GM23338 (cell line): ENCODE data around the gene LRP1B. TPM values are rescaled to one million over a fixed set of nuclear protein-coding genes. Genes with fewer than 3 reads are reported as not detected.

ENCODE experiments used
- ATAC-seq: fragments of 200-7000 bp; cut with Tn5 transposase; 3 replicates; pipeline ENCODE4 v1.9.1; 2020
- DNase-seq: peaks from one replicate; pipeline ENCODE4 v3.0.0-alpha.2; 2015; ENCODE audit warnings: low spot score
- H2AFZ ChIP-seq: fragments of 200-600 bp; sonication (generic); 2 replicates; pipeline ENCODE4 v1.8.0; 2016; ENCODE audit warnings: antibody characterized with exemption, mild to moderate bottlenecking, moderate library complexity
- H3F3A ChIP-seq: fragments of 200-600 bp; sonication (generic); replicated peaks from 2 replicates; pipeline ENCODE4 v1.8.0; 2017; ENCODE audit warnings: antibody characterized with exemption, mixed run types, low read depth
- H3K27ac ChIP-seq: fragments of 200-600 bp; sonication (generic); 2 replicates; pipeline ENCODE4 v1.6.1; 2016; ENCODE audit warnings: low read depth
- H3K27me3 ChIP-seq: fragments of 200-600 bp; sonication (generic); 2 replicates; pipeline ENCODE4 v1.8.0; 2016; ENCODE audit warnings: mild to moderate bottlenecking, mixed run types, moderate library complexity; ENCODE audit not compliant: insufficient read depth
- H3K36me3 ChIP-seq: fragments of 200-600 bp; sonication (generic); 2 replicates; pipeline ENCODE4 v1.8.0; 2016; ENCODE audit warnings: mild to moderate bottlenecking; ENCODE audit not compliant: insufficient read depth
- H3K4me1 ChIP-seq: fragments of 200-600 bp; sonication (generic); 2 replicates; pipeline ENCODE4 v1.8.0; 2016; ENCODE audit warnings: mild to moderate bottlenecking, moderate library complexity; ENCODE audit not compliant: insufficient read depth
- H3K4me2 ChIP-seq: fragments of 200-600 bp; sonication (generic); 2 replicates; pipeline ENCODE4 v1.7.1; 2017; ENCODE audit warnings: mixed run types
- H3K4me3 ChIP-seq: fragments of 200-600 bp; sonication (generic); 2 replicates; pipeline ENCODE4 v1.6.1; 2016; ENCODE audit warnings: mixed run types
- H3K79me2 ChIP-seq: fragments of 200-600 bp; sonication (generic); replicated peaks from 2 replicates; pipeline ENCODE4 v1.8.0; 2017; ENCODE audit warnings: mild to moderate bottlenecking; ENCODE audit not compliant: insufficient read depth
- H3K9me2 ChIP-seq: fragments of 200-600 bp; sonication (generic); 2 replicates; pipeline ENCODE4 v1.8.0; 2017; ENCODE audit not compliant: insufficient read depth
- H4K20me1 ChIP-seq: fragments of 200-600 bp; sonication (generic); replicated peaks from 2 replicates; pipeline ENCODE4 v1.8.0; 2017; ENCODE audit warnings: mild to moderate bottlenecking; ENCODE audit not compliant: insufficient read depth
- H3K27ac Mint-ChIP-seq: 2 replicates; pipeline ENCODE4 v1.8.0; 2020; ENCODE audit warnings: inconsistent platforms, mild to moderate bottlenecking, moderate library complexity, mixed read lengths
- H3K27me3 Mint-ChIP-seq: 3 replicates; pipeline ENCODE4 v1.8.0; 2022; ENCODE audit warnings: low read depth, mild to moderate bottlenecking, moderate library complexity, mixed read lengths, inconsistent platforms; ENCODE audit not compliant: insufficient read depth, poor library complexity
- H3K36me3 Mint-ChIP-seq: 3 replicates; pipeline ENCODE4 v1.8.0; 2021; ENCODE audit warnings: low read depth, mild to moderate bottlenecking, inconsistent platforms, moderate library complexity, mixed read lengths
- H3K4me1 Mint-ChIP-seq: 3 replicates; pipeline ENCODE4 v1.8.0; 2020; ENCODE audit warnings: mild to moderate bottlenecking, inconsistent platforms, mixed read lengths
- H3K4me3 Mint-ChIP-seq: 3 replicates; pipeline ENCODE4 v1.8.0; 2021; ENCODE audit warnings: moderate library complexity, mild to moderate bottlenecking, inconsistent platforms, mixed read lengths
- H3K9me3 Mint-ChIP-seq: 3 replicates; pipeline ENCODE4 v1.8.0; 2020; ENCODE audit warnings: moderate library complexity, mild to moderate bottlenecking, inconsistent platforms, mixed read lengths
- CREB1 ChIP-seq: fragments of 250-450 bp; sonication (Bioruptor Pico); IDR thresholded peaks from 2 replicates; pipeline ENCODE4 v1.5.0; 2020; ENCODE audit warnings: low read depth, mild to moderate bottlenecking, moderate library complexity
- CTCF ChIP-seq, 2 experiments: fragments of 200-600 bp in 1 of 2; sonication (generic) in 1 of 2; conservative IDR thresholded peaks; 2 replicates each; pipeline versions ENCODE4 v1.5.1 to v1.6.1; 2016 to 2017; ENCODE audit warnings: antibody characterized with exemption in 2 of 2, low read depth in 2 of 2, mild to moderate bottlenecking in 2 of 2, moderate library complexity in 1 of 2
- EZH2phosphoT487 ChIP-seq: fragments of 200-600 bp; sonication (generic); IDR thresholded peaks from one replicate; pipeline ENCODE4 v1.8.1; 2018; ENCODE audit warnings: antibody characterized with exemption; ENCODE audit not compliant: unreplicated experiment
- JUNB ChIP-seq: IDR thresholded peaks from one replicate; pipeline ENCODE4 v1.6.1; 2016; ENCODE audit warnings: antibody characterized with exemption; ENCODE audit not compliant: unreplicated experiment
- NANOG ChIP-seq: IDR thresholded peaks from 2 replicates; pipeline ENCODE4 v1.6.1; 2016; ENCODE audit warnings: antibody characterized with exemption, borderline replicate concordance
- POLR2AphosphoS5 ChIP-seq: IDR thresholded peaks from 2 replicates; pipeline ENCODE4 v1.6.1; 2016; ENCODE audit warnings: antibody characterized with exemption, low read depth
- REST ChIP-seq: IDR thresholded peaks from one replicate; pipeline ENCODE4 v1.6.1; 2018; ENCODE audit warnings: antibody characterized with exemption; ENCODE audit not compliant: unreplicated experiment
- STAT1 ChIP-seq: IDR thresholded peaks from one replicate; pipeline ENCODE4 v1.6.1; 2016; ENCODE audit warnings: antibody characterized with exemption; ENCODE audit not compliant: unreplicated experiment
- ZNF114 ChIP-seq: fragments of 250-450 bp; sonication (Bioruptor Pico); IDR thresholded peaks from 2 replicates; pipeline ENCODE4 v1.5.0; 2020; ENCODE audit warnings: mild to moderate bottlenecking, moderate library complexity
- ZNF331 ChIP-seq: fragments of 250-450 bp; sonication (Bioruptor Pico); IDR thresholded peaks from 2 replicates; pipeline ENCODE4 v1.5.0; 2020; ENCODE audit warnings: low read depth, mild to moderate bottlenecking, moderate library complexity
- polyA plus RNA-seq: library from polyadenylated mRNA; unstranded; fragments of >200 nt; fragmentation: Nextera tagmentation; extraction: Ambion mirVana; gene quantifications from 2 replicates; pipeline ENCODE4 v1.2.1, GENCODE V29; 2016
- total RNA-seq: library from RNA; depleted of rRNA; stranded (reverse); fragments of >200 nt; shearing (Covaris generic); gene quantifications from 2 replicates; pipeline ENCODE4 v1.2.3, GENCODE V29; 2014

The LRP1B gene
- total and polyA plus RNA-seq, 2 experiments from 2014 or later, result 0.15 to 0.97 TPM

DNA sequence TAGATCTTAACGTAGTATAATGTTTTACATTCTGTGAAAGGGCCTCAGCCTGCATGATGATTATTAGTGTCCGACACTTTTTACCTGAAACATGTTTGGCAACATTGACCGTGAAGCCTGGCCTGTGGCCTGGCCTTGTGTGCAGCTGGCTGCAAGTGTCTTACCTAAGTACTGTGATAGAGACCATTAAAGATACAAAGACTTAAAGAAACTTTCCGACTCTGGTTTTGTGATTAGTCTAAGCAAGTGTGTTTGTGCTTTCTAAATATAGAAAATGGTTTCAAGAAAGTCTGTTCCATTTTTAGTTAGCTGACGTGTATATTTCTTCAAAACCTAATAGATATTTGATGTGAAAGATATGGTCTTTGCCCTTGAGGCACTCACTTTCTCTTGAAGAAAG is 601.8 kb downstream of the LRP1B start:
- Histone ChIP-seq H3K4me2 (no peak overlapping the region), H3K36me3 (no peaks in the 10 kb centered on the region), H3K4me1 (no peaks in the 10 kb centered on the region), H2AFZ (no peak overlapping the region), H3K27ac (no peak overlapping the region), H3K27me3 (no peaks in the 10 kb centered on the region), H3K9me2 (no peaks in the 10 kb centered on the region), H3K4me3 (no peak overlapping the region), H3K79me2 (no peaks in the 10 kb centered on the region), H4K20me1 (no peaks in the 10 kb centered on the region), H3F3A (no peaks in the 10 kb centered on the region)
- ATAC-seq, result no peak
- Mint-ChIP-seq H3K27ac (no peak overlapping the region; the same call in 1 of the 2 replicates), H3K27me3 (no peaks in the 10 kb centered on the region), H3K9me3 (no peaks in the 10 kb centered on the region), H3K36me3 (no peaks in the 10 kb centered on the region), H3K4me3 (no peak overlapping the region), H3K4me1 (no peaks in the 10 kb centered on the region)
- DNase-seq, result no peak
- TF ChIP-seq CTCF (conservative IDR thresholded peaks at IDR 0.05; ENCODE audit: low read depth in 2 of 2), result no peak
- no peak for TF ChIP-seq STAT1
- TF ChIP-seq REST, result no peak
- TF ChIP-seq ZNF331 (CRISPR knock-in tag), result no peak
- no peak for TF ChIP-seq JUNB
- TF ChIP-seq CREB1 (CRISPR knock-in tag), result no peak
- no peak for TF ChIP-seq ZNF114 (CRISPR knock-in tag)
- TF ChIP-seq POLR2AphosphoS5, result no peak
- TF ChIP-seq NANOG, result no peak
- no peak for TF ChIP-seq EZH2phosphoT487

- Mint-ChIP-seq H3K4me1 (no peaks in the 10 kb centered on the region), H3K4me3 (no peak overlapping the region), H3K27ac (peak overlapping the region; percentile 70; the same call in 1 of the 2 replicates), H3K27me3 (no peaks in the 10 kb centered on the region), H3K36me3 (no peaks in the 10 kb centered on the region), H3K9me3 (no peaks in the 10 kb centered on the region)
- Histone ChIP-seq H3K27ac (no peak overlapping the region), H3K36me3 (no peaks in the 10 kb centered on the region), H3K4me2 (no peak overlapping the region), H3K9me2 (no peaks in the 10 kb centered on the region), H3K79me2 (no peaks in the 10 kb centered on the region), H3K4me1 (no peaks in the 10 kb centered on the region), H3F3A (no peaks in the 10 kb centered on the region), H3K4me3 (no peak overlapping the region), H3K27me3 (no peaks in the 10 kb centered on the region), H2AFZ (no peak overlapping the region), H4K20me1 (no peaks in the 10 kb centered on the region)
- ATAC-seq (no peak), DNase-seq (no peak)
- no peak for TF ChIP-seq ZNF114 (CRISPR knock-in tag)
- no peak for TF ChIP-seq ZNF331 (CRISPR knock-in tag)
- TF ChIP-seq EZH2phosphoT487, result no peak
- no peak for TF ChIP-seq STAT1
- no peak for TF ChIP-seq POLR2AphosphoS5
- no peak for TF ChIP-seq REST
- no peak for TF ChIP-seq NANOG
- no peak for TF ChIP-seq CREB1 (CRISPR knock-in tag)
- TF ChIP-seq CTCF (conservative IDR thresholded peaks at IDR 0.05; ENCODE audit: low read depth in 2 of 2), result no peak
- no peak for TF ChIP-seq JUNB
Measured at GRCh38 chr2:141526760-141527159, 604.1 kb downstream of the LRP1B start.
